ENCODE measurements around the gene ALK.

ALK gene

GRCh38 chr2:29480426-29480825, 441.0 kb downstream of the ALK start:
- DNase-seq, result no peak

DNA sequence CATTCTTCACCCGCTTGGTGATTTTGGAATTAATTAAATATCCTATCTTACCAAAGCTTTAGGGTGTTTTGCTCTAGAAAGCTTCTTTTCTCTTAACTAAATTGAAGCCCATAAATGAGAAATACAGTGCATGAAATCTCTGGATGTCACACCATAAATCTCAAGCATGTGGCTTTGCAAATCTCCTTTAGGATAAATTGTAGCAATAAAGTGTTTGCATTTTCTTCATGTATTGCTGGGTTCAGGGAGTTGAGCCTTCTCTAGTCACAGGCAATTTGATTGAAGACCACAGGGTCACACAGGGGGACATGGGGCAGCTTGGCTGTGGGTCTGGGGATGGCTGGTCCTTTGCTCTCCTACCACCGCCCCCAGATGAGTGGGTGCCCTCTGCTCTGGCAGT, 442.0 kb downstream of the ALK start:
- DNase-seq, result no peak

DNA sequence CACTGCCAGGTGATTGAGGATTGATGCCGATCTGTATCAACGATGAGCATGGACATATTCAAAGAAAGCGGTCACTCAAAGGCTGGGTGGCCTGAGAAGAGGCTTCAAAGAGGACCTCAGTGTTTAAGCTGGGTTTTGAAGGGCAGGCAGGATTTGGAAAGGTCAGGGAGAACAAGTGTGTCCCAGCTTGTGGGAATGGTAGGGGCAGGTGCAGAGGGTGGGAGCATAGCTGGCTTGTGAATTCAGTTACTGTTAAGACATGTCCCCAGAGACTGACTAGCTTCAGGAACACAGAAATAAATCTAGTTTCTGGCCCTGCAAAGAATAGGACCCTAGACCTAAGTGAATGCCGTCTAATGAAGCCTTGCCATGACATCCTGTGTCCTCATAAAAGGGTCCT, 442.7 kb downstream of the ALK start:
- no peak for DNase-seq

- DNase-seq, result no peak
Measured at GRCh38 chr2:29477186-29477585, 444.2 kb downstream of the ALK start.

DNA sequence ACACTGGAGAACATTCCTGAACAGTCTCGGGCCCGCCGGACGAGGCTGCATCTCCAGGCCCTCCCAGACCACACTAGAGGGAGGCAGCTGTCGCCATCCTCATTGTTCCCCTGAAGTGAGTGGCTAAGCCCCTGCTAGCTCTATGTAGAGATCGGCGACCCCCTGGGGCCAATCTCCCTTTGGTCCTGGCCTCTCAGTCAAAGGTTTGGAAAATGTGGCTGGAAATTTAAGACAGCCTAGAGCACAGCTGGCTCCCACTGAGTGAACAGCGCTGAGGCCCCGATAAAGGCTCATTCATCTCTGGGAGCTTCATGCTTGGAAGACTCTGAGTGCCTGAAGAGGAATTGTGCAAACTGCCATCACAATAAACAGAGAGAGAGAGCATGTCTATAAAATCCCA, 445.9 kb downstream of the ALK start:
- no peak for DNase-seq

DNA sequence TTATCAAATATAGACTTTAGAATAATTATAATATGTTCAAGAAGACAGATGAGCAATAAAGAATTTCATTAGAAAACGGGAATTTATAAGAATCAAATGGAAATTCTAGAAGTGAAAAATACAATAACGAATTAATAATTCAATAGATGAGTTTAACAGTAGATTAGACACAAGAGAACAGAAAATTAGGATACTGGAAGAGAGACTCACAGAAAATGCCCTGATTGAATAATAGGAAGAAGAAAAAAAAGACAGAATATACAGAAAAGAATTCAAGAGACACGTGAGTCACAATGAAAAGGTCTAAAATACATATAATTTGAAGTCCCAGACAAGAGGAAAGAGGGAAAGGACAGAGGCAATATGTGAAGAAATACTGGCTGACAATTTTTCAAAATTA, 451.4 kb downstream of the ALK start:
- DNase-seq, result no peak

DNA sequence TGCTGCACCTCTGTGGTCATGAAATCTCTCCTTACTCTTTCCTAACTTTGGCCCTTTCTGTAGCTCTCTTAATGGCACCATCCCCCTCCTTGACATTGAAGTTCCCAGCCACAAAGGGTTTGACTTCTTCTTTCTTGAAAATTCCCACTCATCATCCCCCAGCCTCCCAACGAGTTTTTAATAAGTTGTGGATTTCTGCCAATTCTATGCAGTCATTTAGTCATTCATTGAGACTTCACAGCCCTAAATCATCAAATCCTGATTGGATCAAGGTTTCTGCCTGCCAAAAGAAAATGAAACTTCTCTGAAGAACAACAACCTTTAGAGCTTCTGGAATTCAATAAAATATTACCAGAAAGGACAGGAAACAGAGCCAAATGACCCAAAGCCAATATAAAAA, 451.9 kb downstream of the ALK start:
- DNase-seq, result no peak

DNA sequence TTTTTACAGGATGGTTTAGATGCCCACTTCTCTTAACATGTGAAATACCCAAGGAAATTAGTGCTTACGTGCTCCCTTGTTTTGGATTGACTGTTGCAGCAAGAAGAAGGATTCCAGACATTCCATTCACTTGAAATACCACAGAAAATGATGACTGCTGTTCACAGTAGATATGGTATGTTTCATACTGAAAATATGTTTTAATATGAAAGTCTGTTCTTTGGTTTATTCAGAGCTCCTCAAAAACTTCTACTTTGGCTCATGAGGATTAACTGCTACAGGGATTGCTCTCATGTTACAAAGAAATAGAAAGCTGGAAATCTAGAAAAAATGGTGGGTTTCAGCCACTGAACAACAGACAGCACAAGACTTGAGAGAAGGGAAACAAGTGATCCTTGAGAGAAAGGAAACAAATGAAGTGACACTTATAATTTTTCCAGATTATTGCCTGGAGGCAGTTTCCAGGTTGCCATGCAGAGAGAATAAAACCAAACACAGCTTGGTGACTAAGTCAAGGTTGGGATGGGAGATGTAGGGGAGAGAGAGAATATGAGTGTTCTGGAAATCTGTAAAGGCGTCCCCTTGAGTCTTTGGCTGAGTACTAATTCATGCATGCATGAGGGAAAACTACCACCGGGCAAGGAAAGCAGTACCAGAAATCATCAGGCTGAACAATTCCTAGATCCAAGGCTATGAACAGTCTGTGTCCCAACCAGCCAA, 458.0 kb downstream of the ALK start:
- DNase-seq, result no peak

DNA sequence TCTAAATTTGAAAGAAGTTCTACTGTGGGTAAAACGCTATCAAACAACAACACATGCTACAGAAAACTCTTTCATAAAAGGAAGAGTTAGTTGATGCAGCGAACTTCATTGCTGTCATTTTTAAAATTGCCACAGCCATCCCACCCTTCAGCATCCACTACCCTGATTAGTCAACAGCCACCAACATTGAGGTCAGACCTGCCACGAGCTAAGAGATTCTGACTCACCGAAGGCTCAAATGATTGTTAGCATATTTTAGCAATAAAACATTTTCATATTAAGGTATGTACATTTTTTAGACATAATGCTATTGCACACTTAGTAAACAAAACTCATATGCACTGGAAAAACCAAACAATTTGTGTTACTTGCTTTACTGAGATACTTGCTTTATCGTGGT, 459.1 kb downstream of the ALK start:
- no peak for DNase-seq

GRCh38 chr2:29460190-29460589, 461.2 kb downstream of the ALK start:
- no peak for DNase-seq

GRCh38 chr2:29459445-29460179, 461.8 kb downstream of the ALK start:
- no peak for DNase-seq

GRCh38 chr2:29456429-29456828, 465.0 kb downstream of the ALK start:
- DNase-seq, result no peak

DNA sequence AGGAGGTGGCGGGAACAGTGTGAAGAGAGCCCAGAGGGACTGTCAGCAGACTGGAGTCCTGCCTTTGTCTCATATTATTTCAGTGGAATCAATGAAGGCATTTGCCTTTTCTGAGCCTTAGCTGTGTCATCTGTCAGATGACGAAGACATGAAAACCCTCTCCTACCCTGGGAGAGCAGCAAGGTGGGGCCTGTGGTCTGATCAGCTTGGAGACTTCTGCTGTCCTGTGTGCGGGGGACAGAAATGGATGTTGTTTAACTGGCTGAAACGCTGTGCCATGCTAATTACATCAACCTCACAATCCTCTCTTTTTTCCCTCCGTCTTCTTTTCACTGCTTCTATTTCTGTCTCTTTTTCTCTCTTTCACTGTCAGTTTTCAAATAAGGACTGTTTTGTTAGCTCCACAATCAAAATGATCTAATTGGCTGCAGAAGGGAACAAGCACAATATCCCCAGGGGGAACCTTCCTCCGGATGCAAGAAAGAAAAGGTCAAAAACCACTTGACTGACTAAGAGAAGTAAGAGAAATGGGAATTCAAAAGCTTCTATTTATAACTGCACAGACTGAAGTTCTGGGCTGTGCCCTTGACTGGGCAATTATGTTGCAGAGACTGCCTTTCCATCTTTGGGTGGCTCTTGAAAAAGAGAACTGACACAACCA, 466.1 kb downstream of the ALK start:
- DNase-seq, result no peak

GRCh38 chr2:29452036-29452435, 469.4 kb downstream of the ALK start:
- DNase-seq, result no peak

- no peak for DNase-seq
Measured at GRCh38 chr2:29450596-29451222, 470.7 kb downstream of the ALK start.

GRCh38 chr2:29449499-29449898, 471.9 kb downstream of the ALK start:
- DNase-seq, result no peak

DNA sequence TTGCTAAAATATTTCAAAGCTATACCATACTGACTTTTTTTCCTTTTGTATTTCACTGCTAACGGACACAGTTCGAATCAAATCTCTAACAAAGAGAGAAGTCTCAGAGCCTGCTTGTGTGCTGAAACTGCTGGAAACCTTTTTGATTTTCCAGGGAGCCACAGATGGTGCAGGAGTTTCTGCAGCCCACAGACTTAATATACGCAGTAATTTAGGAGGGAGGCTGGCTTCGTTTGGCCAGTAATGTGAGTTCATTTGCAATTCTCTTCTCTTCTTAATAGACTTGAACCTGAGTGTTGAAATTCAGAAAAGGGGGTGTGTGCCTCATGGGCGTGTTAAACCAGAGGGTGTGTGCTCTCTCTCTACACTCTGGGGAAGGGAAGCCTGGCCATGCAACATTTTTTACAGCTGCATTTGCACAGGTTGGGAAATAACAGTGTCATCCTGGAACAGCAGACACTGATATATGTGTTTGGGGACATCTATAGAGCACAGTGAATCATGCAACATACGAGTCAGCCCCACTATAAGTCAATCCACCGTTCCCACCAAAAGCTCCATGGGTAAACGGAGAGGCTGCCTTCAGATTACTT, 473.2 kb downstream of the ALK start:
- DNase-seq, result no peak

- DNase-seq, result no peak
Measured at GRCh38 chr2:29447513-29447912, 473.9 kb downstream of the ALK start.

GRCh38 chr2:29446847-29447246, 474.5 kb downstream of the ALK start:
- DNase-seq, result no peak

- no peak for DNase-seq
Measured at GRCh38 chr2:29444150-29444549, 477.2 kb downstream of the ALK start.

- DNase-seq, result no peak
Measured at GRCh38 chr2:29443627-29444026, 477.8 kb downstream of the ALK start.

- DNase-seq, result no peak
Measured at GRCh38 chr2:29443151-29443550, 478.2 kb downstream of the ALK start.

DNA sequence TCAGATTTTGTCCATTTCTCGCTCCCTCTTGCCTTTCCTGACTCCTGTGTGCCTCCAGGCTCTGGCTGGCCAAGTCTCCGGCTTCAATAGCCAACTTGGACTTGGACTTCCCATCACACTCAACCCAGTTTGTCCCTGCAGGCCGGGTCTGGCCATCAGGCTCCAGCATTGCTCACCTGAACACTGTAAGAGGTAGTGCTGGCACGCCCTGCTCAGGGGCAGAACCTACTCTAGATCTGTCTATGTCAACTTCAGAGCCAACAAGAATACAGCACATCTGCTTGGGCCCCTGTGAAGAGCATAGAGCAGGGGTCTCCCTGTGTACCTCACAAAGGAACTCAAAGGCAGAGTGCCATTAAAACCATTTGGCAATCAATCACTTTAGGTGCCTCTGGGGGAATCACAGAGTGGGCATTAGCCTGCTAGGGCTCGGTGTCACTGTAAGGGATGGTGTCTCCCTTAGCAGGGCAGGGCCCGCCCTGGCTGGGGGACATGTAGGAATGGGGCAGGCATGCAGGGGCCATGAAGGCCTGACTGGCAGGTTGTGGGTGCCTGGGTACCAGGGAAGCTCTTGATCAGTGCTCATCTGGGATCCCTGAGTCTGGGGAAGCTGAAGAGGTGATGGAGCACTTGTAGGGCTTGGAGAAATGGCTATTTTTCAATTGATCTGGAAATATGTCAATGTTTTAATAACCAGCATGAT, 480.3 kb downstream of the ALK start:
- DNase-seq, result no peak
